ENCODE results near the gene UNC119B. TPM values are rescaled to one million over a fixed set of nuclear protein-coding genes. Genes with fewer than 3 reads are reported as not detected.

Gene UNC119B
- total RNA-seq, 4 donors from 2014 or later, result 11.3 to 24.1 (median 17.6) TPM

GRCh38 chr12:120761519-120761934, 51.3 kb downstream of the UNC119B start:
- no peak for TF ChIP-seq CTCF (IDR thresholded peaks at IDR 0.05; ENCODE audit: low read depth)

GRCh38 chr12:120762086-120762485, 51.8 kb downstream of the UNC119B start:
- TF ChIP-seq CTCF (IDR thresholded peaks at IDR 0.05; ENCODE audit: low read depth), result no peak

DNA sequence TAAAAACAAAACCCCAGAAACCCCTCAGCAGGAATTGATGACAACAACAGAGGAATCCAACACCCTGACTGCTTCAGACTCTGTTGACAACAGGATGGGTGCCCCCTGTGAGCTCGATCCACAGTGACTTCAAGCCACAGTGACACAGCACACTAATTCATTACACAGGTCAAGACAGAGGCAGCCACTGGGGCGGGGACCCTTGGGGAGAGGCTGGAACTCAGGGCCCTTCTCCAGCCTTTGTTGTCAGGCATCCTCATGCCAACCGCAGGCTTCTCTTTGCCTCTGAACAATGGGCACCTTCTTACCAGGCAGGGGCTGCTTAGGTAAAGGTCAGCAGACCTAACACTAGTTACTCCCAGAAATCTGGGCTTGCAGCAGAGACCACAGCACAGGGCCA, 53.0 kb downstream of the UNC119B start:
- TF ChIP-seq CTCF (IDR thresholded peaks at IDR 0.05; ENCODE audit: low read depth), result no peak

GRCh38 chr12:120764816-120765215, 54.6 kb downstream of the UNC119B start:
- no peak for TF ChIP-seq CTCF (IDR thresholded peaks at IDR 0.05; ENCODE audit: low read depth)

DNA sequence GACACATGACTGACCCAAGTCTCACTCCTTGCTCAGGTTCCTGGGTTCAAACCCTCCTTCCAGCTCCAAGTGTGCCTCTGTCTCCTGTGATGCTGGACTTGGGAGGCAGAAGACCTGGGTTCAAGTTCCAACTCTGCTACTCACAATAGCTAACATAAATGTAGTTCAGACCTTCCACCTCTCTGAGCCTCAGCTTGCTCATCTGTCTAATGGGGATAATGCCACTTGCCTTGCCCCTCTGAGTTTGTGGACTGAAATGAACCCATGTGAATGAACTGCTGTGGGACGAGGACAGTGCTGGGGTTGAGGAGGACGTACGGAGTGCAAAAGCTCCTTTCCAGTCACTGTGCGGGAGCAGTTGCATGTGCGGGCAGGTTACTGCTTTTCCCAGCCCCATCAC, 56.3 kb downstream of the UNC119B start:
- TF ChIP-seq CTCF (IDR thresholded peaks at IDR 0.05; ENCODE audit: low read depth), result no peak

DNA sequence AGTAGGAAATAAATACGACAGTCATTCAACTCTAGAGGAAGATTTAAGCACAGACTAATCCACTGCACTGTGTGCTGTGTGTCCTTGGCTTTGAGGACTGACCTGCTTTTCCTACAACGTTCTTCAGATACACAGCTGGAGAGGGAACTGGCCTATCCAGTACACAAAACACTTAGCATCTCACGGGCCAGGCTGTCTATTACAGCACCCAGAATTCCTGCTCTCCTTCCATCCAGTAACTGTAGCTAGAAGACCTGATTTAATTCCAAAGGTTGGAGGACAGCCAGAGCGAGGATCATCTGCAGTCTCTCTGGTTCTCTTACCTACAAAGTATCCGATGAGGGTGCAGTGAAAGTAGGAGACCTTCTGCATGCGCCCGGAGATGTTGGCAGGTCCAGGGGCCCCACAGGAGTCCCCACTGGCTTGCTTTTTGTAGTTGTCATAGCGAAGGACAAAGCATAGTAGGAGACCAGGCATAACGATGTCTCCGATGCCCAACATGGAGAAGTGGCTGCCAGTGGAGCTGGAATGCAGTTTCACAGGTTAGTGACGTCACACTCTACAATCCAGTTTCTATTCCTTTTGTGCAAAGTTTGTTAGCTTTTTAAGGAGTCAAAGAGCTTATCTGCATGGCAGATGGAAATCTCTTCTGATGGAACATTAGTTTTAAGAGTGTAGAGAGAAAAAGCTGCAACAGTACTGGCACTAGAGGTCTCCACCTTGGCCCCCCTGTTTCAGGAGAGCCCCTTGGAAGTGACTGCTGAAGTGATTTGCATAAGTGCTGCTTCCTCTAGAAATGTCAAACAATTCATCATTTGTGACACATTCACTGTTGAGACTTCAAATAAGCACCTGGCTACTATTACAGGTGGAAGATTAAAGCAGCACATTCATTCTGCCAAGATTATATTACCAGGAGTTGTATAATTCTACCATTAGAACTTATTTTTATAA, 57.1 kb downstream of the UNC119B start:
- TF ChIP-seq CTCF (IDR thresholded peaks at IDR 0.05; ENCODE audit: low read depth), result no peak

DNA sequence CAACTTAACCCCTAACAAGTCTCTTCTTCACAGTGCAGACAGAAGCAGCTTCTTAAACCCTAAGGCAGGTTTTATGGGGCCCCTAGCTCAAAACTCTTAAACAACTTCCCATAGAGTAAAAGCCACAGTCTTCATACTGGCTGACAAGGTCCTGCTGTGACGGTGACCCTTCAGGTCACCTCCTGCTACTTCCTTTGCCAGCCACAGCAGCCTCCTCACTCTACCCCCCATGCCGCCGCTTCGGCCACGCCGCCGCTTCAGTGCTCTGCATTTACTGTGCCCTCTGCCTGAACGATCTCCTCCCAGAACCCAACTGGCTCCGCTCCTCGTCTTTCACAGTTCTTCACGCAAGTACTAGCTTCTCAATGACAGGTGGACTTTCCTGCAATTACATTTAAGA, 60.8 kb downstream of the UNC119B start:
- no peak for TF ChIP-seq CTCF (IDR thresholded peaks at IDR 0.05; ENCODE audit: low read depth)

Other genes with a start within 250 kb of the UNC119B start
- 100 to 1,000 TPM in 1 of 4 donors, 10 to 100 TPM in 3; 61.4 to 100 (median 66.0) TPM for gene SRSF9, start 240.7 kb upstream of the UNC119B start, total RNA-seq
- 100 to 1,000 TPM in 3 of 4 donors, 10 to 100 TPM in 1; 70.6 to 280 (median 137) TPM for gene DYNLL1, start 214.3 kb upstream of the UNC119B start, total RNA-seq
- 10 to 100 TPM; 29.0 to 33.5 (median 30.5) TPM for gene COQ5, start 181.3 kb upstream of the UNC119B start, total RNA-seq
- 100 to 1,000 TPM; 147 to 314 (median 180) TPM for gene RNF10, start 176.1 kb upstream of the UNC119B start, total RNA-seq
- gene POP5, start 129.1 kb upstream of the UNC119B start, total RNA-seq, result 10 to 100 TPM; 20.4 to 57.4 (median 32.4) TPM
- gene CABP1, start 69.8 kb upstream of the UNC119B start, total RNA-seq, result 1 to 10 TPM in 1 of 4 donors, not detected in 3; 1.3 TPM
- 10 to 100 TPM; 65.1 to 94.1 (median 85.8) TPM for gene MLEC, start 23.3 kb upstream of the UNC119B start, total RNA-seq
- gene ACADS, start 15.4 kb downstream of the UNC119B start, total RNA-seq, result 100 to 1,000 TPM in 3 of 4 donors, 10 to 100 TPM in 1; 31.6 to 237 (median 106) TPM
- 10 to 100 TPM; 18.9 to 21.5 (median 20.5) TPM for gene SPPL3, start 193.9 kb downstream of the UNC119B start, total RNA-seq